Measurements from ENCODE around the gene CNGB1. TPM values are rescaled to one million over a fixed set of nuclear protein-coding genes. Genes with fewer than 3 reads are reported as not detected.

Gene CNGB1
- total RNA-seq, 1 experiment from 2014 or later = not detected

Other genes with a start within 250 kb of the CNGB1 start
- gene KATNB1, start 235.4 kb downstream of the CNGB1 start, total RNA-seq (2014; rRNA removed; shearing (Covaris generic); ENCODE audit: low replicate concordance) = 22.6 and 62.7 TPM in 2 replicates
- gene KIFC3, start 168.6 kb downstream of the CNGB1 start, total RNA-seq (2014; rRNA removed; shearing (Covaris generic); ENCODE audit: low replicate concordance) = 196 and 322 TPM in 2 replicates
- 9.3 and 15.5 TPM in 2 replicates for gene ZNF319, start 29.5 kb upstream of the CNGB1 start, total RNA-seq (2014; rRNA removed; shearing (Covaris generic); ENCODE audit: low replicate concordance)
- gene USB1, start 30.3 kb upstream of the CNGB1 start, total RNA-seq (2014; rRNA removed; shearing (Covaris generic); ENCODE audit: low replicate concordance) = 17.9 and 23.9 TPM in 2 replicates
- 9.9 and 14.5 TPM in 2 replicates for gene MMP15, start 54.6 kb upstream of the CNGB1 start, total RNA-seq (2014; rRNA removed; shearing (Covaris generic); ENCODE audit: low replicate concordance)
- gene CFAP20, start 158.3 kb upstream of the CNGB1 start, total RNA-seq (2014; rRNA removed; shearing (Covaris generic); ENCODE audit: low replicate concordance) = 205 and 286 TPM in 2 replicates
- gene CSNK2A2, start 227.0 kb upstream of the CNGB1 start, total RNA-seq (2014; rRNA removed; shearing (Covaris generic); ENCODE audit: low replicate concordance) = 44.8 and 67.6 TPM in 2 replicates